GM12878 (cell line): ENCODE data around the gene ZNF695. TPM values are rescaled to one million over a fixed set of nuclear protein-coding genes. Genes with fewer than 3 reads are reported as not detected.

Experiments
- BACH1 ChIP-seq: fragments of 450-650 bp; IDR thresholded peaks from 2 replicates; pipeline ENCODE4 v1.6.1; 2017; ENCODE audit warnings: mild to moderate bottlenecking, borderline replicate concordance
- BCLAF1 ChIP-seq: fragments of 450-650 bp; IDR thresholded peaks from 2 replicates; pipeline ENCODE4 v1.6.1; 2017; ENCODE audit warnings: antibody characterized with exemption, mild to moderate bottlenecking, moderate library complexity
- CREB1 ChIP-seq: IDR thresholded peaks from 2 replicates; pipeline ENCODE4 v1.6.1; 2012; ENCODE audit warnings: low read depth, mild to moderate bottlenecking, inconsistent platforms
- EED ChIP-seq: sonication (generic); IDR thresholded peaks from 2 replicates; pipeline ENCODE4 v1.6.1; 2016; ENCODE audit warnings: antibody characterized with exemption, low read depth
- EZH2 ChIP-seq: IDR thresholded peaks from 2 replicates; pipeline ENCODE4 v1.6.1; 2012; ENCODE audit warnings: low read depth, mild to moderate bottlenecking, control low read depth, inconsistent platforms, low read length, borderline replicate concordance; ENCODE audit not compliant: control insufficient read depth
- GABPA ChIP-seq: IDR thresholded peaks from 2 replicates; pipeline ENCODE4 v1.6.1; 2014; ENCODE audit warnings: antibody characterized with exemption, low read depth, mild to moderate bottlenecking, inconsistent platforms
- IKZF1 ChIP-seq: fragments of 450-650 bp; conservative IDR thresholded peaks from 2 replicates; pipeline ENCODE4 v1.6.1; 2017; ENCODE audit warnings: antibody characterized with exemption, mild to moderate bottlenecking
- IKZF2 ChIP-seq, 2 experiments: fragments of 450-650 bp; IDR thresholded peaks; 2 replicates each; pipeline ENCODE4 v1.6.1; 2017; ENCODE audit warnings: mild to moderate bottlenecking in 2 of 2, moderate library complexity in 2 of 2
- LARP7 ChIP-seq: fragments of 450-650 bp; IDR thresholded peaks from 2 replicates; pipeline ENCODE4 v1.6.1; 2017; ENCODE audit warnings: mild to moderate bottlenecking
- MXI1 ChIP-seq: fragments of 150-350 bp; IDR thresholded peaks from 2 replicates; pipeline ENCODE4 v1.6.1; 2011; ENCODE audit warnings: low read depth, mild to moderate bottlenecking, inconsistent platforms, low read length, improper control_type of control experiment
- NFIC ChIP-seq: IDR thresholded peaks from 2 replicates; pipeline ENCODE4 v1.6.1; 2012; ENCODE audit warnings: low read depth, mild to moderate bottlenecking, inconsistent platforms, low read length, moderate library complexity
- NFYB ChIP-seq: IDR thresholded peaks from 2 replicates; pipeline ENCODE4 v1.6.1; 2011; ENCODE audit warnings: low read depth, mild to moderate bottlenecking, low read length, improper control_type of control experiment, moderate library complexity; ENCODE audit not compliant: insufficient read depth
- PAX5 ChIP-seq: IDR thresholded peaks from 2 replicates; pipeline ENCODE4 v1.6.1; 2011; ENCODE audit warnings: low read depth, low read length, borderline replicate concordance
- PKNOX1 ChIP-seq: fragments of 450-650 bp; IDR thresholded peaks from 2 replicates; pipeline ENCODE4 v1.6.1; 2016; ENCODE audit warnings: mild to moderate bottlenecking
- PML ChIP-seq: IDR thresholded peaks from 2 replicates; pipeline ENCODE4 v1.6.1; 2012; ENCODE audit warnings: low read length, inconsistent platforms
- SP1 ChIP-seq: IDR thresholded peaks from one replicate; pipeline ENCODE4 v1.6.1; 2011; ENCODE audit warnings: low read depth, low read length
- SREBF1 ChIP-seq: IDR thresholded peaks from 2 replicates; pipeline ENCODE4 v1.6.1; 2012; ENCODE audit warnings: mild to moderate bottlenecking, low read length
- STAT3 ChIP-seq: IDR thresholded peaks from 2 replicates; pipeline ENCODE4 v1.6.1; 2011; ENCODE audit warnings: low read depth, low read length, improper control_type of control experiment
- TBL1XR1 ChIP-seq: IDR thresholded peaks from 2 replicates; pipeline ENCODE4 v1.6.1; 2012; ENCODE audit warnings: low read depth, low read length, improper control_type of control experiment
- TCF3 ChIP-seq: IDR thresholded peaks from 2 replicates; pipeline ENCODE4 v1.6.1; 2012; ENCODE audit warnings: low read depth, mild to moderate bottlenecking, low read length, borderline replicate concordance; ENCODE audit not compliant: insufficient read depth
- ZNF592 ChIP-seq: fragments of 450-650 bp; IDR thresholded peaks from 2 replicates; pipeline ENCODE4 v1.6.1; 2017; ENCODE audit warnings: mild to moderate bottlenecking, moderate library complexity
- ZSCAN29 ChIP-seq: fragments of 450-650 bp; IDR thresholded peaks from 2 replicates; pipeline ENCODE4 v1.6.1; 2017; ENCODE audit warnings: mild to moderate bottlenecking, moderate library complexity
- ZZZ3 ChIP-seq: IDR thresholded peaks from 2 replicates; pipeline ENCODE4 v1.6.1; 2011; ENCODE audit warnings: low read depth; ENCODE audit not compliant: control insufficient read depth, insufficient read length
- polyA plus RNA-seq, 11 experiments: library from polyadenylated mRNA; depleted of rRNA in 4 of 11; unstranded in 6 of 11; stranded (reverse) in 5 of 11; fragments of >200 nt; fragmentation: Nextera tagmentation in 4 of 11; fragmentation: Illumina TruSeq in 1 of 11; extraction: Ambion mirVana in 4 of 11; extraction: Trizol in 1 of 11; gene quantifications; 1 replicate in 1 of 11; 2 replicates in 10 of 11; pipeline versions ENCODE4 v1.2.1 to v1.2.3, GENCODE V29; 2011 to 2016; ENCODE audit warnings: inconsistent platforms in 2 of 11, missing spikeins in 2 of 11, low read depth in 1 of 11
- total RNA-seq, 4 experiments: library from RNA; depleted of rRNA in 3 of 4; stranded (reverse); fragments of >200 nt in 3 of 4; fragmentation: Illumina TruSeq in 1 of 4; extraction: Trizol in 1 of 4; gene quantifications; 2 replicates each; pipeline versions ENCODE4 v1.2.1 to v1.2.3, GENCODE V29; 2013 to 2021

Gene ZNF695
- total and polyA plus RNA-seq, 10 of the 15 experiments (the other 5 are each of a cell fraction or from before 2014, with no cell fraction given): 0.04 to 1.8 (median 1.2) TPM

GRCh38 chr1:247007511-247008405 lies at the start of gene ZNF695 (continued):
- TF ChIP-seq STAT3 (no peak), PML (no peak), BCLAF1 (no peak), EZH2 (no peak), ZZZ3 (no peak), CREB1 (no peak), NFIC (no peak), PAX5 (no peak), SREBF1 (no peak), NFYB (peak; percentile 85), EED (no peak), GABPA (peak; percentile 67), ZSCAN29 (no peak), IKZF1 (no peak), LARP7 (no peak), TBL1XR1 (no peak), TCF3 (no peak), BACH1 (no peak), PKNOX1 (peak; percentile 97), ZNF592 (no peak), MXI1 (no peak), SP1 (peak; percentile 94), IKZF2 (IDR thresholded peaks at IDR 0.05) (no peak)
